Spinal cord (tissue), 10 donors: Measurements from ENCODE around the gene RPTOR. TPM values are rescaled to one million over a fixed set of nuclear protein-coding genes. Genes with fewer than 3 reads are reported as not detected.

ENCODE experiments used
- DNase-seq, 6 donors: peaks; one replicate each; pipeline versions ENCODE4 v3.0.0 to v3.0.0-alpha.2; 2013 to 2015; ENCODE audit warnings: low spot score in 6 of 6, low read depth in 4 of 6
- H3K27ac ChIP-seq: one replicate; pipeline ENCODE4 v1.5.1; 2013; ENCODE audit warnings: low read depth, low read length, control low read depth
- H3K27me3 ChIP-seq: one replicate; pipeline ENCODE4 v1.6.1; 2013; ENCODE audit warnings: low read length; ENCODE audit not compliant: control insufficient read depth, insufficient read depth
- H3K36me3 ChIP-seq: one replicate; pipeline ENCODE4 v1.6.1; 2013; ENCODE audit warnings: low read length; ENCODE audit not compliant: control insufficient read depth, insufficient read depth
- H3K4me1 ChIP-seq: one replicate; pipeline ENCODE4 v1.6.1; 2013; ENCODE audit warnings: low read length; ENCODE audit not compliant: control insufficient read depth, insufficient read depth
- H3K4me3 ChIP-seq: one replicate; pipeline ENCODE4 v1.5.1; 2013; ENCODE audit warnings: low read depth, low read length, control low read depth
- H3K9me3 ChIP-seq: one replicate; pipeline ENCODE4 v1.6.1; 2013; ENCODE audit warnings: low read length; ENCODE audit not compliant: control insufficient read depth, insufficient read depth
- WGBS: methylation state at CpG from one replicate; pipeline ENCODE4 v1.1.5; 2013; ENCODE audit warnings: missing lambda C conversion rate; ENCODE audit not compliant: insufficient coverage; 5-methylcytosine and 5-hydroxymethylcytosine counted together
- polyA plus RNA-seq, 2 donors: library from polyadenylated mRNA; unstranded; fragments of 120-200 nt; gene quantifications; one replicate each; pipeline ENCODE4 v1.2.1, GENCODE V29; 2013; ENCODE audit not compliant: insufficient read length in 2 of 2
- total RNA-seq, 2 donors: library from RNA; depleted of rRNA in 1 of 2; stranded (reverse); fragments of 120-200 nt in 1 of 2; fragments of >200 nt in 1 of 2; gene quantifications; one replicate each; pipeline versions ENCODE4 v1.2.3 to v1.2.4, GENCODE V29; 2013 to 2014
- donor health status: healthy.

The RPTOR gene
- total and polyA plus RNA-seq, 4 donors, result 17.1 to 27.2 (median 21.6) TPM

- Histone ChIP-seq H3K4me1 (peaks cover 40% of the 10 kb centered on the region), H3K36me3 (peaks cover 56% of the 10 kb centered on the region), H3K27ac (no peak overlapping the region), H3K27me3 (no peaks in the 10 kb centered on the region), H3K4me3 (no peak overlapping the region), H3K9me3 (no peaks in the 10 kb centered on the region)
- 86% methylated on average over 16 of the region's 22 CpGs for WGBS
- DNase-seq, result peak in 1 of 6 donors; percentile 55
These were observed 355.0 kb downstream of the RPTOR start for GRCh38 chr17:80899402-80900268.

GRCh38 chr17:80901319-80901718 is 356.7 kb downstream of the RPTOR start:
- H3K27ac ChIP-seq, result no peak overlapping the region
- no peak for DNase-seq
- no peaks in the 10 kb centered on the region for H3K9me3 ChIP-seq
- no peaks in the 10 kb centered on the region for H3K27me3 ChIP-seq
- 20% methylated on average over 1 of the region's 4 CpGs for WGBS
- H3K4me3 ChIP-seq, result no peak overlapping the region
- peaks cover 55% of the 10 kb centered on the region for H3K36me3 ChIP-seq
- peaks cover 40% of the 10 kb centered on the region for H3K4me1 ChIP-seq

- Histone ChIP-seq H3K4me3 (no peak overlapping the region), H3K9me3 (no peaks in the 10 kb centered on the region), H3K27me3 (no peaks in the 10 kb centered on the region), H3K4me1 (peaks cover 40% of the 10 kb centered on the region), H3K27ac (no peak overlapping the region), H3K36me3 (peaks cover 62% of the 10 kb centered on the region)
- WGBS, result 83% methylated on average over 29 of the region's 29 CpGs
- DNase-seq, result no peak
These were observed 357.7 kb downstream of the RPTOR start for GRCh38 chr17:80902197-80902962.

- no peak overlapping the region for H3K27ac ChIP-seq
- no peaks in the 10 kb centered on the region for H3K9me3 ChIP-seq
- 84% methylated on average over 26 of the region's 29 CpGs for WGBS
- peaks cover 40% of the 10 kb centered on the region for H3K4me1 ChIP-seq
- H3K4me3 ChIP-seq, result no peak overlapping the region
- peaks cover 70% of the 10 kb centered on the region for H3K36me3 ChIP-seq
- DNase-seq, result no peak
- H3K27me3 ChIP-seq, result no peaks in the 10 kb centered on the region
These were observed 358.4 kb downstream of the RPTOR start for GRCh38 chr17:80902963-80903611.

- peak in 1 of 6 donors; percentile 59 for DNase-seq
- peaks cover 40% of the 10 kb centered on the region for H3K4me1 ChIP-seq
- H3K27ac ChIP-seq, result no peak overlapping the region
- no peak overlapping the region for H3K4me3 ChIP-seq
- H3K9me3 ChIP-seq, result no peaks in the 10 kb centered on the region
- H3K27me3 ChIP-seq, result no peaks in the 10 kb centered on the region
- WGBS, result 60% methylated on average over 25 of the region's 30 CpGs
- peaks cover 76% of the 10 kb centered on the region for H3K36me3 ChIP-seq
These were observed 359.6 kb downstream of the RPTOR start for GRCh38 chr17:80904036-80904753.

GRCh38 chr17:80905586-80906230 is 361.1 kb downstream of the RPTOR start:
- Histone ChIP-seq H3K27ac (no peak overlapping the region), H3K36me3 (peaks cover 71% of the 10 kb centered on the region), H3K27me3 (no peaks in the 10 kb centered on the region), H3K4me3 (no peak overlapping the region), H3K4me1 (peaks cover 39% of the 10 kb centered on the region), H3K9me3 (no peaks in the 10 kb centered on the region)
- DNase-seq, result no peak
- 91% methylated on average over 13 of the region's 22 CpGs for WGBS

- peaks cover 33% of the 10 kb centered on the region for H3K4me1 ChIP-seq
- no peak overlapping the region for H3K4me3 ChIP-seq
- H3K36me3 ChIP-seq, result peaks cover 73% of the 10 kb centered on the region
- H3K27ac ChIP-seq, result no peak overlapping the region
- WGBS, result 92% methylated on average over 38 of the region's 39 CpGs
- H3K9me3 ChIP-seq, result no peaks in the 10 kb centered on the region
- no peak for DNase-seq
- no peaks in the 10 kb centered on the region for H3K27me3 ChIP-seq
These were observed 362.0 kb downstream of the RPTOR start for GRCh38 chr17:80906364-80907259.

GRCh38 chr17:80907281-80907680 is 362.6 kb downstream of the RPTOR start:
- 94% methylated on average over 12 of the region's 12 CpGs for WGBS
- peaks cover 71% of the 10 kb centered on the region for H3K36me3 ChIP-seq

More at GRCh38 chr17:80907281-80907680, 362.6 kb downstream of the RPTOR start:
- no peaks in the 10 kb centered on the region for H3K9me3 ChIP-seq
- DNase-seq, result no peak
- H3K27me3 ChIP-seq, result no peaks in the 10 kb centered on the region
- no peak overlapping the region for H3K27ac ChIP-seq
- no peak overlapping the region for H3K4me3 ChIP-seq
- H3K4me1 ChIP-seq, result peaks cover 27% of the 10 kb centered on the region
